ENCODE measurements around the gene TNFSF13B. TPM values are rescaled to one million over a fixed set of nuclear protein-coding genes. Genes with fewer than 3 reads are reported as not detected.

TNFSF13B gene
- total and polyA plus RNA-seq, 10 of the 15 experiments (the other 5 are each of a cell fraction or from before 2014, with no cell fraction given) = 11.0 to 64.2 (median 17.0) TPM

GRCh38 chr13:108274718-108275117 lies 5.2 kb downstream of the TNFSF13B start:
- Histone ChIP-seq H3K27me3 (replicated peaks in 1 of 2; ENCODE audit: control insufficient read depth in 2 of 2, insufficient read depth in 2 of 2, low read length in 1 of 2) (no peaks in the 10 kb centered on the region), H3K4me2 (ENCODE audit: control insufficient read depth, insufficient read depth) (no peak overlapping the region), H3K9ac (ENCODE audit: control insufficient read depth, insufficient read depth, low read length) (no peak overlapping the region), H3K4me1 (ENCODE audit: control insufficient read depth, insufficient read depth, low read length) (no peaks in the 10 kb centered on the region), H3K36me3 (ENCODE audit: control insufficient read depth in 2 of 2, insufficient read depth in 2 of 2, low read length in 1 of 2) (no peaks in the 10 kb centered on the region), H3K4me3 (no peak overlapping the region), H3K9me3 (replicated peaks; ENCODE audit: control insufficient read depth, insufficient read depth, low read length) (no peaks in the 10 kb centered on the region), H4K20me1 (ENCODE audit: control insufficient read depth, insufficient read depth) (no peaks in the 10 kb centered on the region), H2AFZ (ENCODE audit: control insufficient read depth, low read depth, low read length) (no peak overlapping the region), H3K27ac (ENCODE audit: control insufficient read depth, insufficient read depth) (no peak overlapping the region), H3K79me2 (ENCODE audit: control insufficient read depth, insufficient read depth, low read length) (peaks cover 1% of the 10 kb centered on the region)
- FAIRE-seq = no peak
- TF ChIP-seq YY1 (IDR thresholded peaks at IDR 0.05; ENCODE audit: low read depth, low read length) (no peak), ZBTB40 (IDR thresholded peaks at IDR 0.05; ENCODE audit: borderline replicate concordance) (no peak), ASH2L (IDR thresholded peaks at IDR 0.05; ENCODE audit: borderline replicate concordance, low read depth) (no peak), MYC (IDR thresholded peaks at IDR 0.05; ENCODE audit: insufficient read depth, insufficient read length, insufficient replicate concordance, low read length, severe bottlenecking) (no peak), ZBED1 (IDR thresholded peaks at IDR 0.05; ENCODE audit: borderline replicate concordance) (no peak), ZNF207 (IDR thresholded peaks at IDR 0.05; ENCODE audit: borderline replicate concordance) (no peak), EED (IDR thresholded peaks at IDR 0.05; ENCODE audit: low read depth) (no peak), KDM1A (IDR thresholded peaks at IDR 0.05; ENCODE audit: borderline replicate concordance) (no peak), ZNF217 (IDR thresholded peaks at IDR 0.05) (no peak), IKZF2 (IDR thresholded peaks at IDR 0.05) (no peak), FOXM1 (IDR thresholded peaks at IDR 0.05; ENCODE audit: low read depth, low read length) (no peak), SIX5 (IDR thresholded peaks at IDR 0.05; ENCODE audit: low read depth, low read length, severe bottlenecking) (no peak)
- TF ChIP-seq, protein P1, sequence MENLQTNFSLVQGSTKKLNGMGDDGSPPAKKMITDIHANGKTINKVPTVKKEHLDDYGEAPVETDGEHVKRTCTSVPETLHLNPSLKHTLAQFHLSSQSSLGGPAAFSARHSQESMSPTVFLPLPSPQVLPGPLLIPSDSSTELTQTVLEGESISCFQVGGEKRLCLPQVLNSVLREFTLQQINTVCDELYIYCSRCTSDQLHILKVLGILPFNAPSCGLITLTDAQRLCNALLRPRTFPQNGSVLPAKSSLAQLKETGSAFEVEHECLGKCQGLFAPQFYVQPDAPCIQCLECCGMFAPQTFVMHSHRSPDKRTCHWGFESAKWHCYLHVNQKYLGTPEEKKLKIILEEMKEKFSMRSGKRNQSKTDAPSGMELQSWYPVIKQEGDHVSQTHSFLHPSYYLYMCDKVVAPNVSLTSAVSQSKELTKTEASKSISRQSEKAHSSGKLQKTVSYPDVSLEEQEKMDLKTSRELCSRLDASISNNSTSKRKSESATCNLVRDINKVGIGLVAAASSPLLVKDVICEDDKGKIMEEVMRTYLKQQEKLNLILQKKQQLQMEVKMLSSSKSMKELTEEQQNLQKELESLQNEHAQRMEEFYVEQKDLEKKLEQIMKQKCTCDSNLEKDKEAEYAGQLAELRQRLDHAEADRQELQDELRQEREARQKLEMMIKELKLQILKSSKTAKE (IDR thresholded peaks at IDR 0.05; ENCODE audit: low read depth, poor library complexity, severe bottlenecking) = no peak
- TF ChIP-seq, protein P2, sequence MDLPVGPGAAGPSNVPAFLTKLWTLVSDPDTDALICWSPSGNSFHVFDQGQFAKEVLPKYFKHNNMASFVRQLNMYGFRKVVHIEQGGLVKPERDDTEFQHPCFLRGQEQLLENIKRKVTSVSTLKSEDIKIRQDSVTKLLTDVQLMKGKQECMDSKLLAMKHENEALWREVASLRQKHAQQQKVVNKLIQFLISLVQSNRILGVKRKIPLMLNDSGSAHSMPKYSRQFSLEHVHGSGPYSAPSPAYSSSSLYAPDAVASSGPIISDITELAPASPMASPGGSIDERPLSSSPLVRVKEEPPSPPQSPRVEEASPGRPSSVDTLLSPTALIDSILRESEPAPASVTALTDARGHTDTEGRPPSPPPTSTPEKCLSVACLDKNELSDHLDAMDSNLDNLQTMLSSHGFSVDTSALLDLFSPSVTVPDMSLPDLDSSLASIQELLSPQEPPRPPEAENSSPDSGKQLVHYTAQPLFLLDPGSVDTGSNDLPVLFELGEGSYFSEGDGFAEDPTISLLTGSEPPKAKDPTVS (IDR thresholded peaks at IDR 0.05; ENCODE audit: low read depth, low read length) = no peak
- TF ChIP-seq, protein P3, sequence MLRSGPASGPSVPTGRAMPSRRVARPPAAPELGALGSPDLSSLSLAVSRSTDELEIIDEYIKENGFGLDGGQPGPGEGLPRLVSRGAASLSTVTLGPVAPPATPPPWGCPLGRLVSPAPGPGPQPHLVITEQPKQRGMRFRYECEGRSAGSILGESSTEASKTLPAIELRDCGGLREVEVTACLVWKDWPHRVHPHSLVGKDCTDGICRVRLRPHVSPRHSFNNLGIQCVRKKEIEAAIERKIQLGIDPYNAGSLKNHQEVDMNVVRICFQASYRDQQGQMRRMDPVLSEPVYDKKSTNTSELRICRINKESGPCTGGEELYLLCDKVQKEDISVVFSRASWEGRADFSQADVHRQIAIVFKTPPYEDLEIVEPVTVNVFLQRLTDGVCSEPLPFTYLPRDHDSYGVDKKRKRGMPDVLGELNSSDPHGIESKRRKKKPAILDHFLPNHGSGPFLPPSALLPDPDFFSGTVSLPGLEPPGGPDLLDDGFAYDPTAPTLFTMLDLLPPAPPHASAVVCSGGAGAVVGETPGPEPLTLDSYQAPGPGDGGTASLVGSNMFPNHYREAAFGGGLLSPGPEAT (IDR thresholded peaks at IDR 0.05; ENCODE audit: low read depth) = no peak
- ChIA-PET POLR2A (no interaction called here), SMC1A (ENCODE audit: uncharacterized antibody, unreplicated experiment) (interaction anchor here (0.7 to 1.8 kb wide), 5 partner anchors 9 to 50 kb away, joined by 3 to 5 read pairs (median 3); no protein-coding TSS in a partner anchor), RAD21 (ENCODE audit: unreplicated experiment) (interaction anchor here (0.6 kb wide), 1 partner anchor 307 kb away, joined by 3 read pairs; no protein-coding TSS in a partner anchor), CTCF (no interaction called here)
- in situ Hi-C loops (cut with MboI) (no loop called here), intact Hi-C loops (cut with micrococcal nuclease; ENCODE audit: unreplicated experiment) (no loop called here)
- BruUV-seq (replicated peaks) = no TSS peak
- ATAC-seq = no peak
- no peak for DNase-seq (ENCODE audit: low read depth, low spot score)

Data from GM12878 (cell line).